Stimulated activated effector memory CD8-positive, alpha-beta T cell treated with anti-CD3 and anti-CD28 coated beads, Interleukin-12 subunit alpha, Interleukin-12 subunit beta, amount 100 ng/mL, for 72 hours (primary cell): ENCODE results near the gene LINGO1.

Experiments used
- ATAC-seq: fragments of 150-1000 bp; cut with Tn5 transposase; 2 replicates; pipeline ENCODE4 v1.10.0; 2021
- DNase-seq, 2 donors: peaks; one replicate each; pipeline ENCODE4 v3.0.0; 2021 to 2022; ENCODE audit warnings: low spot score in 2 of 2
- H3K27ac Mint-ChIP-seq: one replicate; pipeline ENCODE4 v1.8.0; 2022; ENCODE audit warnings: mild to moderate bottlenecking, mixed read lengths
- H3K36me3 Mint-ChIP-seq: one replicate; pipeline ENCODE4 v1.8.0; 2022; ENCODE audit warnings: mild to moderate bottlenecking, mixed read lengths
- H3K4me1 Mint-ChIP-seq: one replicate; pipeline ENCODE4 v1.8.0; 2022; ENCODE audit warnings: mixed read lengths
- H3K4me3 Mint-ChIP-seq: one replicate; pipeline ENCODE4 v1.8.0; 2022; ENCODE audit warnings: mild to moderate bottlenecking, mixed read lengths
- H3K9me3 Mint-ChIP-seq: one replicate; pipeline ENCODE4 v1.8.0; 2022; ENCODE audit warnings: mixed read lengths

LINGO1 gene

DNA sequence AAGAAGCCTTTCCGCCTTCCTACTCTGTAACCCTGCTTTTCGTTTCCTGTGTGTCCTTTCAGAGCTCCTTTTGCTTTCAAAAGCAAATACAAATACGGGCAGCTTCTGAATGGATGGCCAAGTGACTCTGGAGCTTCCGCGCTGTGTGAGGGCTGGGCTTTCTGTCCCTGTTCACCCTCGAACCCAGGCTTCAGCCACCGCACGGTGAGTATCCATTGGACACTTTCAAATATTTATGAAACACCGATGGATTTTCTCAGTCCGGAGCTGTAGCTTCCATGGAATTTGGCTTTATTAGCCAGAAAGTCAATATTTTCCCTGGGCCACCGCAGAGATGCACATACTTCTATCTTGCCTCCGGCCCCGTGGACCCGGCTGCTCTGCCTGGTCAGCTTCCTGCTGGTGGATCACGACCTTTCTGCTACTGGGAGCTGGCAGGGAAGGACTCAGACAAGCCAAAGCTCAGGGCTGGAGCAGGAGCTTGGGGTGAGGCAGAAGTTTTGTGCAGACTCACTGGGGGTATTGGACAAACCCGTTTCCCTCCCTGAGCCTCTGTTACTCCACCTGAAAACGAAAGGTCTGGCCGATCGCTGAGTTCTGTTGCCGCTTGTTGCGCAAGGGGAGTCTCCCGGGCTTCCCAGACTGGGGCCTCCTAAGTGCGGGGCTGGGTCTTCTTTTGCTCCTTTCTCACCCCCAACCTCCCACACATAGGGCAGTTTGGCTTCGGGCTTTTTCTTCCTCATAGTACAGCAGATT is 63.6 kb downstream of the LINGO1 start:
- no peak overlapping the region for H3K4me3 Mint-ChIP-seq
- H3K4me1 Mint-ChIP-seq: no peaks in the 10 kb centered on the region
- H3K9me3 Mint-ChIP-seq: no peaks in the 10 kb centered on the region
- H3K27ac Mint-ChIP-seq: no peak overlapping the region
- ATAC-seq: no peak
- H3K36me3 Mint-ChIP-seq: no peaks in the 10 kb centered on the region
- DNase-seq: no peak

DNA sequence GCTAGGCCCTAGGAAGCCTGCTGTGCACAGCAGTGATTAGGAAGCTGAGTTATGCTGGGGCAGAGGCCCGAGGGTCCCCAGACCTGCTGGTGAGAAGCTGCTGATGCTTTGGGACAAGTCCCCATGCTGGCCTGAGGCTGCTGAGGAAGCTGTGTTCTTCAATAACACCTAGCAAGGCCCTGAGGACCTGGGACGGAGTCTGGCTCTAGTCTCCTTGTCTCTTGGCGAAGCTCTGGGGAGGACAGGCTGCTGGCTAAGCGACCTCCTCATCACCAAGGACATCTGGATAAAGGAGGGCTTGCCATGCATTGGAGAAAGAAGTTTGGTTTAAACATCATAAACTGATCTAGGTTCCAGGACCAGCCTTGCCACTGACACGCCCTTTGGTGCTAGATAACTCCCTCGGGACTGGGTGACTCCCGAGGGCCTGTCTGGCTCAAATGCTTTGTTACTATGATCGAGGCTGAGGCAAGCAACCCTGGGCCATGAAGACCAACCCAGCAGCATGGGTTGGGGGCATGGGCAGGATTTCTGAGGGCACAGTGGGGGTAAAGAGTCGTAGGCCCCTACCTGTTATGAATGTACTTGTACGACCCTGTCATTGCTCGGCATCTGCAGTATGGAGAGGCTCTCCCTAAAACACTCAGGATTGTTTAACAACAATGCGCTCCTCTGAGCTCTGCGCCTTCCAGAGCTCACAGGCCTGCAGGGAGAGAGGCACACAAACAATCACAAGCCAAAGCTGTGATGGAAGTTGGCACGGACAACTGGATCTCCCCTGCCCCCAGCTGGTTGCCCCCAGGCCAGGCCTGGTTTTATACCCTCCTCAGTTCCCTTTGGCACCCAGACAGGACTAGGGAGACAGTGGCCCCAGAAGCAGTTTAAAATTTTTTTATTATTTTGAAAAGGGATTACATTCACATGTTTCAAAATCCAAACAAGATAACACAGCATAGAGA is 64.4 kb downstream of the LINGO1 start:
- Mint-ChIP-seq H3K27ac (no peak overlapping the region), H3K9me3 (no peaks in the 10 kb centered on the region), H3K36me3 (no peaks in the 10 kb centered on the region), H3K4me1 (no peaks in the 10 kb centered on the region), H3K4me3 (no peak overlapping the region)
- DNase-seq (no peak), ATAC-seq (no peak)

DNA sequence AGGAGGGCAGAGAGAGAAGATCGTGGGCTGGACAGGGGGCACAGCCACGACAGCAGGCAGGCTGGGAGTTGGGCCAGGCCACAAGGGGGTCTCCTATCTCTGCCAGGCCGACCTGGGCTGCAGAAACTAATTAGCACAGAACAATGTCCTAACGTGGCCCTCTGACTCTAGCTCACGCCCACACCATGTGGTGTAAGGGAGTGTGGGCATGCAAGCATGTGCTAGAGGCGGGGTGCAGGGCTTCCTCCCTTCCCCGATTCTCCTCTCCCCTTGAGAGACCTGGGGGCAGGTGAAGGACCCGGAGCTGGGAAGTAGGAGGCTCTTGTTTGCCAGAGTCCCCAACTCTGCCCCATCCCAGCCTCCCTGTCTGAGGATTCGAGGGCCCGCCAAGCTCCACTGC is 65.5 kb downstream of the LINGO1 start:
- Mint-ChIP-seq H3K4me3 (no peak overlapping the region), H3K27ac (no peak overlapping the region), H3K4me1 (no peaks in the 10 kb centered on the region), H3K36me3 (no peaks in the 10 kb centered on the region), H3K9me3 (no peaks in the 10 kb centered on the region)
- DNase-seq: no peak
- ATAC-seq: no peak

DNA sequence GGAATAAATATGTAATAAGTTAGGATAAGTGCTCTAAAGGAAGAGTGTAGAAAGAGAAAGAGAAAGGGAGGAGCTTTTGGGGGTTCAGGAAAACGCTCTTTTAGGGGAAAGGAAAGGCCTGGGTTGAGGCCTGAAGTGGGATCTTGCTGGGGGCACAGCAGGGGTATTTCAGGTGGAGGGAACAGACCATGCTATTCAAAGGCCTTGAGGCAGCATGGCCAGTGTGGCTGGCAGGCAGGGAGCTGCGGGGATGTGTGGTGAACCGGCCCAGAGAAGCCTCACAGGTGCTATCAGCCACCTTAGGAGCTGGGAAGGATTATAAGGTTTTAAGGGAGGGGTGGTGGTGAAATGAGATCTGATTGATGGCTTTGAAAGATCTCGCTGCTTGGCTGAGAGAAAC is 66.6 kb downstream of the LINGO1 start:
- Mint-ChIP-seq H3K9me3 (no peaks in the 10 kb centered on the region), H3K27ac (peak overlapping the region; percentile 23), H3K36me3 (no peaks in the 10 kb centered on the region), H3K4me1 (no peaks in the 10 kb centered on the region), H3K4me3 (no peak overlapping the region)
- ATAC-seq: no peak
- no peak for DNase-seq

DNA sequence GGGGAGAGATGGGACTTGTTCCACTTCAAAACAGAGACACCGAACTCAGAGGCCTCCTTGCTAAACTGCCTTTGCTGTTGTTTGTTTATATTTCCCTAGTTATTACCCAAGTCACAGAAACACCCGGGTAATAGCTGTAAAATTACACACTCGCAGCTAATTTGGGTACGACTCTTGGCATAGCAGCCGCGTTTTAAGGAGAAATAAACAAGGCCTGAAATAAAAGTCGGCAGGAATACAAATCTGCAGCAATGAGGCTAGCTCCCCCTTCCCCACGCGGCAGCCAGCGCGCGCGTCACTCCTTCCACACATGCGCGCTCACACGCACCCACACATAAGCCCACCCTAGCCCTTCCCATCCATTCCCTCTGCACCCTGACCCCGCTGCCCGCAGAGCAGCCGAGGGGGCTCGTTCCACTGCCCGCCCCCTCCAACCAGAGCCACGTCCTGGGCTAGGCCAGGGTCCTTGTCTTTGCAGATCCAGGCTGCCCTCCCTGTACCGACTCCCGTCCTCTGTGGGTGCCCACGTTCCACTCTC is 67.3 kb downstream of the LINGO1 start:
- H3K36me3 Mint-ChIP-seq: no peaks in the 10 kb centered on the region
- no peaks in the 10 kb centered on the region for H3K4me1 Mint-ChIP-seq
- no peaks in the 10 kb centered on the region for H3K9me3 Mint-ChIP-seq
- H3K4me3 Mint-ChIP-seq: no peak overlapping the region
- ATAC-seq (no peak), DNase-seq (no peak)
- no peak overlapping the region for H3K27ac Mint-ChIP-seq

DNA sequence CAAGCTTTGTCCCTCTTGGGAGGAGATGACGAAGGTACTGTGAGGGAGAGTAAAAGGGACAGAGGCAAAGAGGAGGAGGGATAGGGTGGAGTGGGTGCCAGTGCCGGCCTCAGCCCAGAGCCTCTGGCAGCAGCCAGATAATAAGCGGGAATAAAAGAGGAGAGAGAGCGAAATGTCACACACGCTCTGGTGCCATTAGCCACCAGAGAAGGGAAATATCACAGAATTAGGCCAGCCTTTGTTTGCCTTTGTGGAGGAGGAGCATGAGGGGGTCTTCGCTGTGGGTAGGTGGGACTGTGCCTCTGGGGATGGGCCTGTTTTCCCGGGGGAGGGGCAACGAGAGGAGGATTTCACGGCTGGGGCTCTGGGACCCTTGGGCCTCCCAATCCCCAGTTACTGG is 67.8 kb downstream of the LINGO1 start:
- Mint-ChIP-seq H3K4me3 (no peak overlapping the region), H3K4me1 (no peaks in the 10 kb centered on the region), H3K36me3 (no peaks in the 10 kb centered on the region), H3K9me3 (no peaks in the 10 kb centered on the region), H3K27ac (no peak overlapping the region)
- no peak for ATAC-seq
- no peak for DNase-seq

DNA sequence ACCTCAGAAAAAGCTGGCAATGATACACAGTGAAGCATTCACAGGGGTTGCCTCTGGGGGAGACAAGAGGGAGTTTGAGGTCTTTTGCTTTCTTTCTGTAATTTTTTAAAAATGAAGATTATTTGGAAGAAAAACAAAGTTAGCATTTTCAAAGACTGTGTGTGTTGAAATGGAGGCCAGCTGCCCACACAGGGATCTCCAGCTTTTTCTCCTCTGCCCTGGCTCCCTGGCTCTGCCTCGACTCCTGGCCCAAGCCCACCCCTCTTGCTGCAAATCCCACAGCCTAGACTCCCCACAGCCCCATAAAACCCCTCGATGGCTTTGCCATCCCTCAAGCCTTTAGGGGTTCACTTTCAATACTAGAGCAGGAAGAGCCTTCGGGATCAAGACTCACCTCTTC is 68.4 kb downstream of the LINGO1 start:
- Mint-ChIP-seq H3K4me3 (no peak overlapping the region), H3K27ac (no peak overlapping the region), H3K4me1 (no peaks in the 10 kb centered on the region), H3K36me3 (no peaks in the 10 kb centered on the region), H3K9me3 (no peaks in the 10 kb centered on the region)
- no peak for DNase-seq
- ATAC-seq: no peak

GRCh38 chr15:77563623-77564156 is 69.0 kb downstream of the LINGO1 start:
- Mint-ChIP-seq H3K4me1 (no peaks in the 10 kb centered on the region), H3K4me3 (no peak overlapping the region), H3K27ac (no peak overlapping the region), H3K9me3 (no peaks in the 10 kb centered on the region), H3K36me3 (no peaks in the 10 kb centered on the region)
- DNase-seq (no peak), ATAC-seq (no peak)
